WTC11 (cell line): Measurements from ENCODE around the gene CAP1. TPM values are rescaled to one million over a fixed set of nuclear protein-coding genes. Genes with fewer than 3 reads are reported as not detected.

Experiments used
- ATAC-seq: fragments of 200-7000 bp; cut with Tn5 transposase; 2 replicates; pipeline ENCODE4 v1.10.0; 2021; ENCODE audit warnings: mild to moderate bottlenecking, moderate library complexity
- CTCF ChIA-PET: fragments of 300-600 bp; sonication (Branson Sonifier 250); formaldehyde crosslinking; loops from one replicate; lab custom pipeline; 2021; ENCODE audit warnings: antibody characterized with exemption; lab: Charles Lee
- POLR2A ChIA-PET: fragments of 350-600 bp; sonication (Branson Sonifier 250); formaldehyde crosslinking; loops from one replicate; lab custom pipeline; 2021; ENCODE audit warnings: antibody characterized with exemption; lab: Charles Lee
- DNase-seq: peaks from one replicate; pipeline ENCODE4 v3.0.0; 2021; ENCODE audit warnings: low spot score
- H3K27ac Mint-ChIP-seq: 2 replicates; pipeline ENCODE4 v1.8.0; 2021; ENCODE audit warnings: mixed read lengths
- H3K27me3 Mint-ChIP-seq: 2 replicates; pipeline ENCODE4 v1.8.0; 2021; ENCODE audit warnings: low read depth, mild to moderate bottlenecking, moderate library complexity, mixed read lengths
- H3K36me3 Mint-ChIP-seq: 2 replicates; pipeline ENCODE4 v1.8.0; 2021; ENCODE audit warnings: mixed read lengths
- H3K4me1 Mint-ChIP-seq: 2 replicates; pipeline ENCODE4 v1.8.0; 2022; ENCODE audit warnings: mixed read lengths
- H3K4me3 Mint-ChIP-seq: 2 replicates; pipeline ENCODE4 v1.8.0; 2021; ENCODE audit warnings: mild to moderate bottlenecking, moderate library complexity, mixed read lengths
- H3K9me3 Mint-ChIP-seq: 2 replicates; pipeline ENCODE4 v1.8.0; 2021; ENCODE audit warnings: mixed read lengths
- ARID4B ChIP-seq: sonication (generic); formaldehyde crosslinking; IDR thresholded peaks from 2 replicates; pipeline ENCODE4 v1.8.0; 2023; ENCODE audit warnings: missing genetic modification reagents, mild to moderate bottlenecking, borderline replicate concordance
- FOXP1 ChIP-seq: sonication (generic); formaldehyde crosslinking; IDR thresholded peaks from 2 replicates; pipeline ENCODE4 v1.8.0; 2022; ENCODE audit warnings: missing genetic modification reagents, mild to moderate bottlenecking, moderate library complexity, borderline replicate concordance
- HMGA2 ChIP-seq: fragments of 250-450 bp; sonication (Bioruptor Pico); IDR thresholded peaks from 2 replicates; pipeline ENCODE4 v1.4.0; 2021; ENCODE audit warnings: mild to moderate bottlenecking, moderate library complexity
- IRF2 ChIP-seq: sonication (generic); formaldehyde crosslinking; IDR thresholded peaks from 2 replicates; pipeline ENCODE4 v1.8.0; 2022; ENCODE audit warnings: low read depth, missing genetic modification reagents, borderline replicate concordance
- MYBL2 ChIP-seq: sonication (generic); formaldehyde crosslinking; IDR thresholded peaks from 2 replicates; pipeline ENCODE4 v1.8.1; 2023; ENCODE audit warnings: mild to moderate bottlenecking, moderate library complexity, missing genetic modification reagents
- NR1H2 ChIP-seq: sonication (generic); formaldehyde crosslinking; IDR thresholded peaks from 2 replicates; pipeline ENCODE4 v1.9.0; 2021; ENCODE audit warnings: mild to moderate bottlenecking, moderate library complexity, missing genetic modification reagents
- NR2C2 ChIP-seq: sonication (generic); formaldehyde crosslinking; IDR thresholded peaks from 2 replicates; pipeline ENCODE4 v1.8.0; 2022; ENCODE audit warnings: mild to moderate bottlenecking, missing genetic modification reagents
- ZBTB21 ChIP-seq: sonication (generic); formaldehyde crosslinking; IDR thresholded peaks from 2 replicates; pipeline ENCODE4 v1.8.1; 2023; ENCODE audit warnings: mild to moderate bottlenecking, missing genetic modification reagents, borderline replicate concordance
- ZNF219 ChIP-seq: sonication (generic); formaldehyde crosslinking; IDR thresholded peaks from 2 replicates; pipeline ENCODE4 v1.8.0; 2023; ENCODE audit warnings: missing genetic modification reagents, mild to moderate bottlenecking, borderline replicate concordance
- ZNF263 ChIP-seq: sonication (generic); formaldehyde crosslinking; IDR thresholded peaks from 2 replicates; pipeline ENCODE4 v1.8.1; 2022; ENCODE audit warnings: low read depth, mild to moderate bottlenecking, moderate library complexity, missing genetic modification reagents
- ZNF512 ChIP-seq: sonication (generic); formaldehyde crosslinking; IDR thresholded peaks from 2 replicates; pipeline ENCODE4 v1.8.1; 2022; ENCODE audit warnings: missing genetic modification reagents, borderline replicate concordance
- total RNA-seq: library from RNA; stranded (reverse); gene quantifications from 3 replicates; pipeline ENCODE4 v1.2.3, GENCODE V29; 2021
- TF ChIP-seq, protein P1 (sequence below): sonication (generic); formaldehyde crosslinking; IDR thresholded peaks from 2 replicates; pipeline ENCODE4 v1.8.1; 2022; ENCODE audit warnings: mild to moderate bottlenecking, missing genetic modification reagents, moderate library complexity, borderline replicate concordance

Gene CAP1
- total RNA-seq, 1 experiment from 2014 or later = 304 TPM

DNA sequence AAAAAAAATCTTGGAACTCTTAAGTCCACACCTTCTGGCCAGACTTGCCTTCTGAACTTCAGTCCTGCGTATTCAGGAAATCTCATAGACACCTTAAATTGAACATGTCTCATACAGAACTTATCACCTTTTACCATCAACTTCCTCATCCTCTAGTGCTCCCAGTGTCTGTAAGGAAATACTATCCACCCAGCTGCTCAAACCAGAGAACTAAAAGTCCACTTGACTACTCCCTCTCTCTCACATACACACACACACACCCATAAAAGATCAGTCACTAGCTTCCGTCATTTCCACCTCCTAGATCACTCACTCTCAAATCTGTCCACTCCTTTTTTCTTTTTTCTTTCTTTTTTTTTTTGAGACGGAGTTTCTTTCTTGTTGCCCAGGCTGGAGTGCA lies 10.9 kb upstream of the CAP1 start (continued):
- TF ChIP-seq, protein P1, sequence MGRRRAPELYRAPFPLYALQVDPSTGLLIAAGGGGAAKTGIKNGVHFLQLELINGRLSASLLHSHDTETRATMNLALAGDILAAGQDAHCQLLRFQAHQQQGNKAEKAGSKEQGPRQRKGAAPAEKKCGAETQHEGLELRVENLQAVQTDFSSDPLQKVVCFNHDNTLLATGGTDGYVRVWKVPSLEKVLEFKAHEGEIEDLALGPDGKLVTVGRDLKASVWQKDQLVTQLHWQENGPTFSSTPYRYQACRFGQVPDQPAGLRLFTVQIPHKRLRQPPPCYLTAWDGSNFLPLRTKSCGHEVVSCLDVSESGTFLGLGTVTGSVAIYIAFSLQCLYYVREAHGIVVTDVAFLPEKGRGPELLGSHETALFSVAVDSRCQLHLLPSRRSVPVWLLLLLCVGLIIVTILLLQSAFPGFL (CRISPR knock-in tag) = no peak

DNA sequence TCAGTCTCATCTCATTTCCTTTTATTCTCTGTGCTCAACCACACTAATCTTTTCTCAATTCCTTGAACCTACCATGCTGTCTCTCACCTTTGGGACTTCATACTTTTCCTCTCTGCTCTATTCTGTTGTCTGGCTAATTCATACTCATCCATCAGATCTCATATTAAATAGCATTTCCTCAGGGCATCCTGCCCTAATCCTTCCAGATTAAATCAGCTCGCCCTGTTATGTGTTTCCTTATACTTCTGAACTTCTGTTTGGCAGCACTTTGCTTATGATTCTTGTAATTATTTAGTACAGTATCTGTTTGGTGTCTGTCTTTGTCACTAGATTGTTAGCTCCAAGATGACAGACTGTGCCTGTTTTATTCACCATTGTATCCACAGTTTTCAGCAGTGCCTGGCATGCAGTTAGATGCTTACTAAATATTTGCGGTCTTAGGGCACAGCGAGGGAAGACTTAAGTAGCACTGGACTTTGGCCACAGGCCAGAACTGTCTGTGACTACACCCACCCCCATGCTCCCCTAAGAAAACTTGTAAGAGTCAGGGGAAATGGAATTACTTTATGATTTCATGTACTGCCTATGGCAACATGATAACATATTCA lies 9.9 kb upstream of the CAP1 start:
- TF ChIP-seq HMGA2 (CRISPR knock-in tag) = no peak
- Mint-ChIP-seq H3K27ac (no peak overlapping the region), H3K36me3 (no peaks in the 10 kb centered on the region), H3K27me3 (peaks cover 6% of the 10 kb centered on the region), H3K4me3 (no peak overlapping the region), H3K4me1 (no peaks in the 10 kb centered on the region; the same call in 1 of the 2 replicates), H3K9me3 (peaks cover 8% of the 10 kb centered on the region)
- ChIA-PET POLR2A (interaction anchor here (0.6 kb wide), 1 partner anchor 26 kb away, joined by 3 read pairs; no protein-coding TSS in a partner anchor), CTCF (interaction anchor here (0.6 to 8.2 kb wide), 4 partner anchors 108 to 213 kb away, joined by 3 to 96 read pairs (median 16); no protein-coding TSS in a partner anchor)
- DNase-seq (no peak), ATAC-seq (no peak)

DNA sequence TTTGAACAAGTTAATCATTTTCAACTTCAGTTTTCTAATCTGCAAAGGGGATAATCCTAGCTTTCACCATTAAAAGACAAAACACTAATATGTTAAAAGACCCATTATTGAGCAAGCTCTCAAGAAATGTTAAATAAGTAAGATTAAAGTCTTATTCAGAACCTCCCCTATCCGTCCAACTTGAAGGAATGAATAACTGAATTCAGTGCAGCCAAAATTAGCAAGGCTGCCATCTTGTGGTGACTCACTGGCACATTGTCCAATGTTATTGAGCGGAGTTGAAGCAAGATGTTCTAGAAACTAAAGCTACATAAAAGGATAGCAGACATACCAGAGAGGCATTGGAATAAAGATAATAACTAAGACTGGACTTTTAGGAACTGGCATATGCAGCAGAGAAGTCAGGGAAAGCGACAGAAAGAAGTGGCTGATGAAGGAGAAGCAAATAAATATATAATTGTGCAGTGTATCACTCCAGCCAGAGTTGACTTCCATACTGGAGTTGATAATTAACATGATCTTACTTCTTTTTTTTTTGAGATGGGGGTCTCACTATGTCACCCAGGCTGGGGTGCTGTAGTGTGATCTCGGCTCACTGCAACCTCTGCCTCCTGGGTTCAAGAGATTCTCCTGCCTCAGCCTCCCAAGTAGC lies 8.2 kb upstream of the CAP1 start:
- no peaks in the 10 kb centered on the region for H3K9me3 Mint-ChIP-seq
- TF ChIP-seq ARID4B (CRISPR knock-in tag) (no peak), MYBL2 (CRISPR knock-in tag) (no peak), ZNF219 (no peak), FOXP1 (CRISPR knock-in tag) (no peak), NR2C2 (no peak), ZBTB21 (CRISPR knock-in tag) (no peak), NR1H2 (CRISPR knock-in tag) (no peak), ZNF512 (CRISPR knock-in tag) (no peak), ZNF263 (CRISPR knock-in tag) (no peak), IRF2 (CRISPR knock-in tag) (no peak)
- DNase-seq (peak; percentile 31), ATAC-seq (peak; percentile 69; the same call in 1 of the 2 replicates)
- no peak overlapping the region for H3K27ac Mint-ChIP-seq
- peaks cover 3% of the 10 kb centered on the region for H3K27me3 Mint-ChIP-seq
- no peak overlapping the region for H3K4me3 Mint-ChIP-seq
- no peaks in the 10 kb centered on the region for H3K36me3 Mint-ChIP-seq
- ChIA-PET POLR2A (interaction anchor here (0.6 to 1.0 kb wide), 2 partner anchors 76 to 111 kb away, joined by 3 read pairs; no protein-coding TSS in a partner anchor), CTCF (interaction anchor here (0.5 to 8.2 kb wide), 47 partner anchors 8 to 361 kb away, joined by 3 to 96 read pairs (median 5); partner anchors contain the start of genes CAP1, COL9A2, MFSD2A and MYCL)
- H3K4me1 Mint-ChIP-seq = no peaks in the 10 kb centered on the region; the same call in 1 of the 2 replicates
